SH-SY5Y (cell line): Measurements from ENCODE around the gene NECTIN1.

Source experiments
- GATA2 ChIP-seq: IDR thresholded peaks from 2 replicates; pipeline ENCODE4 v1.6.1; 2011; ENCODE audit warnings: mild to moderate bottlenecking, low read depth, low read length
- GATA3 ChIP-seq: IDR thresholded peaks from 2 replicates; pipeline ENCODE4 v1.6.1; 2011; ENCODE audit warnings: low read depth, mild to moderate bottlenecking, low read length, moderate library complexity

DNA sequence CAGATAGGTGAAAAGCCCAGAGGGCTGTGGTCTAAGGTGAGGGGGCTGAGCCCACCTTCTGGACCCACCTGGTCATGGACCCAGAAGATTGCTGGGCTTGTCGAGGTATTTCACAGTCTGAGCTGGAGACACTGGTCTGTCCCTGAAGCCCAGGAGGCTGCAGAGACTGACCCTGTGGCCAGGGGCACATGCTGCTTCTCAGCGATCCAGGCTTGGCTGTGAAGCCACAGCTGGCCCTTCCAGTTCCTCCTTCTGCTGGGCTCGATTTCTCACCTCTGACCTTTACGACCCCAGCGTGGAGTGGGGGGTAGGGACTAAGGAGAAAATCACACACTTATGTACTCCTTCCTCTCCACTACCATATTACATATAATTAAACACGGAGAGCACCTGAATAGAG is 88.5 kb downstream of the NECTIN1 start:
- no peak for TF ChIP-seq GATA2
- TF ChIP-seq GATA3, result no peak
